MCF 10A (cell line): ENCODE data around the gene TMEM131L. TPM values are rescaled to one million over a fixed set of nuclear protein-coding genes. Genes with fewer than 3 reads are reported as not detected.

ENCODE experiments used
- BruUV-seq: library from RNA; stranded (reverse); fragments of 400-500 nt; replicated peaks from 2 replicates; lab custom pipeline; 2021; lab: Mats Ljungman, UMichigan
- CTCF ChIA-PET: fragments of 300-600 bp; sonication (Branson Sonifier 250); formaldehyde crosslinking; extraction: SDS; loops from one replicate; lab custom pipeline; 2021; ENCODE audit warnings: antibody characterized with exemption, inconsistent platforms; lab: Yijun Ruan, JAX
- POLR2A ChIA-PET: fragments of 300-600, 350-650 bp; sonication (Branson Sonifier 250); formaldehyde crosslinking; extraction: SDS; loops from one replicate; lab custom pipeline; 2020; ENCODE audit warnings: antibody characterized with exemption, inconsistent platforms; lab: Yijun Ruan, JAX
- DNase-seq: peaks from one replicate; pipeline ENCODE4 v3.0.0-alpha.2; 2018; ENCODE audit not compliant: unreplicated experiment
- H3K27ac Mint-ChIP-seq: one replicate; pipeline ENCODE4 v1.8.0; 2022; ENCODE audit warnings: mild to moderate bottlenecking, low read depth, mixed read lengths; ENCODE audit not compliant: unreplicated experiment
- H3K27me3 Mint-ChIP-seq: one replicate; pipeline ENCODE4 v1.8.0; 2022; ENCODE audit warnings: mixed read lengths; ENCODE audit not compliant: insufficient read depth, unreplicated experiment
- H3K36me3 Mint-ChIP-seq: one replicate; pipeline ENCODE4 v1.8.0; 2022; ENCODE audit warnings: mild to moderate bottlenecking, moderate library complexity, mixed read lengths; ENCODE audit not compliant: insufficient read depth, unreplicated experiment
- H3K4me1 Mint-ChIP-seq: one replicate; pipeline ENCODE4 v1.8.0; 2022; ENCODE audit warnings: mixed read lengths; ENCODE audit not compliant: insufficient read depth, unreplicated experiment
- H3K4me3 Mint-ChIP-seq: one replicate; pipeline ENCODE4 v1.8.0; 2022; ENCODE audit warnings: mild to moderate bottlenecking, moderate library complexity, mixed read lengths; ENCODE audit not compliant: unreplicated experiment
- H3K9me3 Mint-ChIP-seq: one replicate; pipeline ENCODE4 v1.8.0; 2022; ENCODE audit warnings: mixed read lengths; ENCODE audit not compliant: unreplicated experiment
- intact Hi-C: fragments of 100-400 bp; cut with micrococcal nuclease; formaldehyde crosslinking; loops from 2 replicates; pipeline ENCODE4 v1.14.1; 2022
- total RNA-seq: library from RNA; stranded (reverse); gene quantifications from 2 replicates; pipeline ENCODE4 v1.2.3, GENCODE V29; 2022
- TF ChIP-seq, protein P1 (sequence below): fragments of 200-600 bp; IDR thresholded peaks from one replicate; pipeline ENCODE4 v1.8.0; 2022; ENCODE audit warnings: antibody characterized with exemption, mild to moderate bottlenecking; ENCODE audit not compliant: unreplicated experiment

TMEM131L gene
- total RNA-seq, 1 experiment from 2014 or later, result 10.1 TPM

DNA sequence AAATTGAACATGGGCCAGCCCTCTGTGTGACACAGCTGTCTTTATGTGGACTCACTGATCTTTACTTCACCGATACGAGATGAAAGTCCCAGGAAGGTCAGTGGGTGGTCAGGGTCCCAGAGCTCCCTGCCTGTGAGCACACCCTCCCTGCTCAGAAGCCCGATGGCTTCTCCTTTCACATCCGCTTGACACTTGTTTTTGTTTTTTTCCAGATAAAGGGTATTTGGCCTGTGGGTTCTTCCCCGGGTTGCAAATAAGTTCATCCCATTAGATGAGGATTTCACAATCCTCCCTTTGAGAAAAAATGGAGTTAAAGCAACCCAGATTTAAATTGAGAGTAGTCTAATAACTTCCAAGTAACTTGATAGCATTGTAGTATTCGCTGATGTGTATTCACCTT is 169.7 kb downstream of the TMEM131L start:
- peaks cover 41% of the 10 kb centered on the region for H3K36me3 Mint-ChIP-seq
- CTCF ChIA-PET, result interaction anchor here (0.6 to 8.2 kb wide), 9 partner anchors 8 to 292 kb away, joined by 3 to 175 read pairs (median 11); partner anchors contain the start of gene TLR2
- no peaks in the 10 kb centered on the region for H3K9me3 Mint-ChIP-seq
- H3K27ac Mint-ChIP-seq, result no peak overlapping the region
- intact Hi-C loops, result loop anchor here (10.0 kb wide), 1 partner anchor 679 kb away; no protein-coding TSS in a partner anchor
- H3K27me3 Mint-ChIP-seq, result no peaks in the 10 kb centered on the region
- POLR2A ChIA-PET, result interaction anchor here (0.9 to 2.1 kb wide), 3 partner anchors 13 to 41 kb away, joined by 3 to 7 read pairs (median 3); no protein-coding TSS in a partner anchor
- no peaks in the 10 kb centered on the region for H3K4me1 Mint-ChIP-seq
- TF ChIP-seq, protein P1, sequence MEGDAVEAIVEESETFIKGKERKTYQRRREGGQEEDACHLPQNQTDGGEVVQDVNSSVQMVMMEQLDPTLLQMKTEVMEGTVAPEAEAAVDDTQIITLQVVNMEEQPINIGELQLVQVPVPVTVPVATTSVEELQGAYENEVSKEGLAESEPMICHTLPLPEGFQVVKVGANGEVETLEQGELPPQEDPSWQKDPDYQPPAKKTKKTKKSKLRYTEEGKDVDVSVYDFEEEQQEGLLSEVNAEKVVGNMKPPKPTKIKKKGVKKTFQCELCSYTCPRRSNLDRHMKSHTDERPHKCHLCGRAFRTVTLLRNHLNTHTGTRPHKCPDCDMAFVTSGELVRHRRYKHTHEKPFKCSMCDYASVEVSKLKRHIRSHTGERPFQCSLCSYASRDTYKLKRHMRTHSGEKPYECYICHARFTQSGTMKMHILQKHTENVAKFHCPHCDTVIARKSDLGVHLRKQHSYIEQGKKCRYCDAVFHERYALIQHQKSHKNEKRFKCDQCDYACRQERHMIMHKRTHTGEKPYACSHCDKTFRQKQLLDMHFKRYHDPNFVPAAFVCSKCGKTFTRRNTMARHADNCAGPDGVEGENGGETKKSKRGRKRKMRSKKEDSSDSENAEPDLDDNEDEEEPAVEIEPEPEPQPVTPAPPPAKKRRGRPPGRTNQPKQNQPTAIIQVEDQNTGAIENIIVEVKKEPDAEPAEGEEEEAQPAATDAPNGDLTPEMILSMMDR, result no peak
- no peak overlapping the region for H3K4me3 Mint-ChIP-seq
- BruUV-seq, result no TSS peak
- DNase-seq, result no peak

DNA sequence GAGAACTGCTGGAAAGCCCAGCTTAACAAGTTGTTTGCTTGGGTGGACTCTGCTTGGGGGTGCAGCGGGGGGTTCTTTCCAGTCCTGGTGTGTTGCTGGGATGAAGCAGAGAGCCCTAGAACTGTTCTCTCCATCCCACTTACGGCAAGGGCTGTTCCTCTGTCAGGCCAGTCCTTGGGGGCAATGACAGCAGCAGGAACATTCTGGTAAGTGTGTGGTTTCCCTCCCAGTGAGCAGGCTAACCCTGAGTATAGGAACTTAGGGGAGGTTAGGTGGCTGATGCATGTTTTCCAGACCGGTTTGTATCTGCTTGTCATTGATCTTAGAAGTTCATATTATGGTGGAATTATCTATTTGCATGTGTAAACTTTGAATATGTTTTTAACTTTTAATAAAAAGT is 171.0 kb downstream of the TMEM131L start:
- POLR2A ChIA-PET, result no interaction called here
- H3K4me3 Mint-ChIP-seq, result no peak overlapping the region
- no peaks in the 10 kb centered on the region for H3K9me3 Mint-ChIP-seq
- no TSS peak for BruUV-seq
- no peak for DNase-seq
- H3K4me1 Mint-ChIP-seq, result no peaks in the 10 kb centered on the region
- no peak overlapping the region for H3K27ac Mint-ChIP-seq
- TF ChIP-seq, protein P1, result no peak
- CTCF ChIA-PET, result interaction anchor here (0.7 to 8.2 kb wide), 2 partner anchors 111 to 289 kb away, joined by 3 to 175 read pairs; no protein-coding TSS in a partner anchor
- peaks cover 39% of the 10 kb centered on the region for H3K36me3 Mint-ChIP-seq
- intact Hi-C loops, result loop anchor here (10.0 kb wide), 1 partner anchor 678 kb away; no protein-coding TSS in a partner anchor
- no peaks in the 10 kb centered on the region for H3K27me3 Mint-ChIP-seq

DNA sequence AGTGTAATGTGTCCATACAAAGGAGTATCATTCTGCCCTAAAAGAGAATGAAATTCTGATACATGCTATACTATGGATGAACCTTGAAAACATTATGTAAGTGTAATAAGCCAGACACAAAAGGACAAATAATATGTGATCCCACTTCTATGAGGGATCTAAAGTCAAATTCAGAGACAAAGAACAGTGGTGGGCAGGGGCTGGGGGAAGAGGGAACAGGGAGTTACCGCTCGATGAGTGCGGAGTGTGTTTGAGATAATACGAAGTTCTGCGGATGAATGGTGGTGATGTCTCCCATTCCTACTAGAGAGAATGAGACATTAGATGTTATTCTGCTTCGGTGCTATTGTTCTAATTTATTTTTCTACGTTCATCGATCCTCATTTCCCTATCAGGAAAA is 171.9 kb downstream of the TMEM131L start:
- POLR2A ChIA-PET, result interaction anchor here (1.0 kb wide), 1 partner anchor 14 kb away, joined by 4 read pairs; no protein-coding TSS in a partner anchor
- no peaks in the 10 kb centered on the region for H3K27me3 Mint-ChIP-seq
- no peak overlapping the region for H3K27ac Mint-ChIP-seq
- CTCF ChIA-PET, result interaction anchor here (0.7 to 8.2 kb wide), 2 partner anchors 110 to 289 kb away, joined by 3 to 175 read pairs; no protein-coding TSS in a partner anchor
- H3K36me3 Mint-ChIP-seq, result peaks cover 31% of the 10 kb centered on the region
- H3K4me1 Mint-ChIP-seq, result no peaks in the 10 kb centered on the region
- intact Hi-C loops, result loop anchor here (10.0 kb wide), 1 partner anchor 677 kb away; no protein-coding TSS in a partner anchor
- no TSS peak for BruUV-seq
- TF ChIP-seq, protein P1, result no peak
- no peak overlapping the region for H3K4me3 Mint-ChIP-seq
- H3K9me3 Mint-ChIP-seq, result no peaks in the 10 kb centered on the region
- no peak for DNase-seq

DNA sequence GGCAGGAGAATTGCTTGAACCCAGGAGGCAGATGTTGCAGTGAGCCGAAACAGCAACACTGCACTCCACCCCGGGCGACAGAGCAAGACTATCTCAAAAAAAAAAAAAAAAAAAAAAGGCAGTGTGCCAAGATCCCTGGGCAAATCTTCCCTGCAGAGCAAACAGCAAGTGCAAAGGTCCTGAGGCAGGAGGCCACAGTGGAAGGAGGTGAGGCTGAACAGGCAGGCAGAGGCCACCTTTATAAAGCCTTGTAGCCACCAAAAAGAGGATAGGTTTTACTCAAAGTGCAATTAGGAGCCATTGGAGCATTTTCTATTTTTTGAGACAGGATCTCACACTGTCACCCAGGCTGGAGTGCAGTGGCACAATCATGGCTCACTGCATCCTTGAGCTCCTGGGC is 172.8 kb downstream of the TMEM131L start:
- POLR2A ChIA-PET, result interaction anchor here (1.0 to 1.5 kb wide), 3 partner anchors 11 to 110 kb away, joined by 3 to 5 read pairs (median 4); no protein-coding TSS in a partner anchor
- CTCF ChIA-PET, result interaction anchor here (0.6 to 1.7 kb wide), 4 partner anchors 10 to 863 kb away, joined by 3 to 5 read pairs (median 4); no protein-coding TSS in a partner anchor
- Mint-ChIP-seq H3K4me3 (no peak overlapping the region), H3K36me3 (peaks cover 31% of the 10 kb centered on the region), H3K4me1 (no peaks in the 10 kb centered on the region), H3K9me3 (no peaks in the 10 kb centered on the region), H3K27ac (no peak overlapping the region), H3K27me3 (no peaks in the 10 kb centered on the region)
- no TSS peak for BruUV-seq
- DNase-seq, result no peak
- intact Hi-C loops, result loop anchor here (10.0 kb wide), 1 partner anchor 676 kb away; no protein-coding TSS in a partner anchor
- TF ChIP-seq, protein P1, result no peak
